HTR-8/SVneo (cell line): ENCODE measurements around the gene NES.

Experiments
- DNase-seq: peaks from one replicate; pipeline ENCODE4 v3.0.0; 2011; ENCODE audit warnings: low spot score, mixed read lengths; ENCODE audit not compliant: insufficient read length
- FAIRE-seq: peaks from 2 replicates; lab custom pipeline; 2011; peaks lifted over from hg19 to GRCh38; lab: Jason Lieb, UNC

The NES gene, protein sequence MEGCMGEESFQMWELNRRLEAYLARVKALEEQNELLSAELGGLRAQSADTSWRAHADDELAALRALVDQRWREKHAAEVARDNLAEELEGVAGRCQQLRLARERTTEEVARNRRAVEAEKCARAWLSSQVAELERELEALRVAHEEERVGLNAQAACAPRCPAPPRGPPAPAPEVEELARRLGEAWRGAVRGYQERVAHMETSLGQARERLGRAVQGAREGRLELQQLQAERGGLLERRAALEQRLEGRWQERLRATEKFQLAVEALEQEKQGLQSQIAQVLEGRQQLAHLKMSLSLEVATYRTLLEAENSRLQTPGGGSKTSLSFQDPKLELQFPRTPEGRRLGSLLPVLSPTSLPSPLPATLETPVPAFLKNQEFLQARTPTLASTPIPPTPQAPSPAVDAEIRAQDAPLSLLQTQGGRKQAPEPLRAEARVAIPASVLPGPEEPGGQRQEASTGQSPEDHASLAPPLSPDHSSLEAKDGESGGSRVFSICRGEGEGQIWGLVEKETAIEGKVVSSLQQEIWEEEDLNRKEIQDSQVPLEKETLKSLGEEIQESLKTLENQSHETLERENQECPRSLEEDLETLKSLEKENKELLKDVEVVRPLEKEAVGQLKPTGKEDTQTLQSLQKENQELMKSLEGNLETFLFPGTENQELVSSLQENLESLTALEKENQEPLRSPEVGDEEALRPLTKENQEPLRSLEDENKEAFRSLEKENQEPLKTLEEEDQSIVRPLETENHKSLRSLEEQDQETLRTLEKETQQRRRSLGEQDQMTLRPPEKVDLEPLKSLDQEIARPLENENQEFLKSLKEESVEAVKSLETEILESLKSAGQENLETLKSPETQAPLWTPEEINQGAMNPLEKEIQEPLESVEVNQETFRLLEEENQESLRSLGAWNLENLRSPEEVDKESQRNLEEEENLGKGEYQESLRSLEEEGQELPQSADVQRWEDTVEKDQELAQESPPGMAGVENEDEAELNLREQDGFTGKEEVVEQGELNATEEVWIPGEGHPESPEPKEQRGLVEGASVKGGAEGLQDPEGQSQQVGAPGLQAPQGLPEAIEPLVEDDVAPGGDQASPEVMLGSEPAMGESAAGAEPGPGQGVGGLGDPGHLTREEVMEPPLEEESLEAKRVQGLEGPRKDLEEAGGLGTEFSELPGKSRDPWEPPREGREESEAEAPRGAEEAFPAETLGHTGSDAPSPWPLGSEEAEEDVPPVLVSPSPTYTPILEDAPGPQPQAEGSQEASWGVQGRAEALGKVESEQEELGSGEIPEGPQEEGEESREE (N-terminal part only)

DNA sequence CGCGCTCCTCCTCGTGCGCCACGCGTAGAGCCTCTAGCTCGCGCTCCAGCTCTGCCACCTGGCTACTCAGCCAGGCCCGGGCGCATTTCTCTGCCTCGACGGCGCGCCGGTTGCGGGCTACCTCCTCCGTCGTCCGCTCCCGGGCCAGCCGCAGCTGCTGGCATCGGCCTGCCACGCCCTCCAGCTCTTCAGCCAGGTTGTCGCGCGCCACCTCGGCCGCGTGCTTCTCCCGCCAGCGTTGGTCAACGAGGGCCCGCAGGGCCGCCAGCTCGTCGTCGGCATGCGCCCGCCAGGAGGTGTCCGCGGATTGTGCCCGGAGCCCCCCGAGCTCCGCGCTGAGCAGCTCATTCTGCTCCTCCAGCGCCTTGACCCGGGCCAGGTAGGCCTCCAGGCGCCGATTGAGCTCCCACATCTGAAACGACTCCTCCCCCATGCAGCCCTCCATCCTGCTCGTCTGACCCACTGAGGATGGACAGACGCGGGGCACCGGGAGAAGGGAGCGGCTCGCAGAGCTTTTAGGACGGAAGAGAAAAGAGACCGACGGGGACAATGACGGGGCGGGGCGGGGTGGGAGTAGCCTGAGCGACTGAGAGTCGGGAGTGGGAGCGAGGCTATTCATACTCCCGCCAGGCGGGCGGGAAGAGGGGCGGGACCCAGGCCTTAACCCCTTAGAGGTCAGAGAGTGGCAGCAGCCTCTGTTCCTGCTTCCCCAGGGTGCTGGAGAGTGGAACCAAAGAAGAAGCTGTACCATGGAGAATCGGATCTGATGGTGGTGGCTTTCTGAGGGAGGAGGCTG is at the start of gene NES:
NES (minus strand) TSS at position 588 of the 796 bp plus-strand sequence; CDS start at position 445, 143 bp downstream.
- DNase-seq (no peak), FAIRE-seq (no peak)

DNA sequence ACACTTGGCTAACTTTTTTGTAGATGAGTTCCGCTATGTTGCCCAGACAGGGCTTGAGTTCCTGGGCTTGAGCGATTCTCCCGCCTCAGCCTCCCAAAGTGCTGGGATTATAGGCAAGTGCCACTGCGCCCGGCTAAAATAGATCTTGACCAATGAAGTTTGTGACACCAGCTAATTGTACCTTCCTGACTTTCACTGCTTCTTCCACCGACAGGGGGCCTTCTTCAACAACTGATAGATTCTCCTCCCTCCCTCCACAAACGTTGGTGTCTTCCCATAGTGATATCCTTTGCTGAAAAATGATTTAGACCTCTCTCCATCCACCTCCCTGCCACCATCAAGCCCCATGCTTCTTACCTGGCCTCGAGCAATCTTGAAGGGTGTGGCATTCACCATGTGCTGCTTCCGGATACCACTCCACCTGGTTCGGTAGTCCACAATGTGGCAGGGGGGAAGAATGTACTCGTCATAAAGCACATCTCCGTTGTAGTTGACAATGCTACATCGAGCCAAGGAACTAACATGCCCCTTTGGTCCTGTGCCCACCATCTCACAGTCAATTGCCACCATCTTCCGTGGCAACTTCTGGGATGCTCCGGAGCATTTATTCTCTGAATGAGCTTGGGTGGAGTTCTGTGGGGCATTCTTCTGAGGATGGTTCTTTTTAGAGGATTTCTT is 49.5 kb upstream of the NES start:
- no peak for FAIRE-seq
- no peak for DNase-seq

DNA sequence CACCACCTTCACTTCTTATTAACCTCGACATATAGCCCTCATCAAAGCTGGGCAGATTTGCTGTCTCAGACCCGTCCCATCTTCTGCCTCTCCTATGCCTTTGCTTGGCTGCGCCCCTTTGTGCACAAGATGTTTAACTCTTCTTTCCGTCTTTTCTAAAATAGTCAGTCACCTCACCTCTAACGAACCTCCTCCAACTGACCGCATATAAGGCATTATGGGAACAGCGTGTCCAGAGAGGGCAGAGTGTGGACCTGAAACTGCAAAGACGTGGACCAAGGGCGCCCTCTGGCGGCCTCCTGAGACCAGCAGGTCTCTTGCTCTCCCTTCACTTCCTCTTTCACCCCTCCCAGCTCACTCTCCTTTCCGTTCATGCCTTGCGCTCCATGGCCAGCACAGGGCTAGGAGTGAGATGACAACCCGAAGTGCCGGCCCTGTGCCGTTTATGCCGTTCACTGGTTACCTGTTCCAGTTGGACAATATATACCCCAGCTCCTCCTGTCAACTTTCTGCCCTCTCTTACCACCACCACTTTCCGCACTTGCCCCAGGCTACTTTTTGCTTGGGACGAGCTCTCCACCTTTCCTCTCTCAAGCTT is 48.6 kb upstream of the NES start:
- FAIRE-seq (no peak), DNase-seq (peak; percentile 73)

DNA sequence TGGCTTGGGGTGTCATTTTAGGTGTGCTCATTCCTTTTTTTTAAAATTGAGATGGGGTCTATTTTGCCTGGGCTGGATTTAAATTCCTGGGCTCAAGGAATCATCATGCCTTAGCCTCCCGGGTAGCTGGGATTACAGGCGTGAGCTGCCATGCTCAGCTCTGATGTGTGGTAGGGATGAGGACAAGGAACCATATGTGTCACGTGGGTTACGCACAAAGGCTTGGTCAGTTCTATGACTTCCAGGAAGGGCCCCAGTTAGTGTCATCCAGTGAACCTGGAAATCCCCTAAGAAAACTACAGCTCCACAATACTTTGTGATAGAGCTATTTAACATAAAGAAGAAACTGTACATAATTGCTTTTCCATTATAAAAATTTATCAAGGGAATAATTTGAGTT is 44.3 kb upstream of the NES start:
- FAIRE-seq (no peak), DNase-seq (no peak)

DNA sequence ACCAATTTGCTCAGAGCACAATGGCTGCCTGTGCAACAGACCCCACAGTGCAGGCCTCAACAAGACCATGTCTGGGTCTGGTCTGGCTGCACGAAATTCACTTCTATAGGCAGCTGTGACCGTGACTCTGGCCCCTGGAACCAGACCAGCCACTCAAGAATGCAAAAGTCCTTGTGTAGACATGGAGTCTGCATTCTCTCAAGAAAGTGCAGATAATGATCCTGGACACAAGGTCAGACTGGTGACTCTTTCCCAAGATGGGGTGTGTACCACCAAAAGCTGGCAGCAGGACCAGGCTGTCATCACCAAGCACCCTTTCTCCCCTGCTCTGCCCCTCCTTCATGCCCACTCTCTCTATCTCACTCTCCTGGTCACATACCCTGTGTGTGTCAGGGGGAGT is 43.9 kb upstream of the NES start:
- FAIRE-seq (no peak), DNase-seq (no peak)

DNA sequence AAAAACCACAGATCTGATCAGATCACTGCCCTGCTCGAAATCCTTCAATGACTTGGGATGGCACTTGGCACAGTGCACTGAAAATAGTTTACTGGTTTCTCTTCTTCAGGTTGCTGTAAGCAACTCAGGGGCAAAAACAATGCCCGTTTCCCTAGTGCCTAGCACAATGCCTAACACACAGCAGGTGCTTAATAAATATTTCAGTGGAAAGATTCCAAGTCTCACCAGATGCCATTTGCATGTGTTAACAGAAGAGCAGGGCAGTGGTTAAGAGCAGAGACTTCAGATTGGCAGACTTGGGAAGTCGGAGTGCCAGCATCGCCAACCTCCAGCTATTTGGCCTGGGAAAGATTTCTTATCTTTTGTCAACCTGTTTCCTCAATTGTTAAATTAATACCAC is 40.1 kb upstream of the NES start:
- DNase-seq: no peak

DNA sequence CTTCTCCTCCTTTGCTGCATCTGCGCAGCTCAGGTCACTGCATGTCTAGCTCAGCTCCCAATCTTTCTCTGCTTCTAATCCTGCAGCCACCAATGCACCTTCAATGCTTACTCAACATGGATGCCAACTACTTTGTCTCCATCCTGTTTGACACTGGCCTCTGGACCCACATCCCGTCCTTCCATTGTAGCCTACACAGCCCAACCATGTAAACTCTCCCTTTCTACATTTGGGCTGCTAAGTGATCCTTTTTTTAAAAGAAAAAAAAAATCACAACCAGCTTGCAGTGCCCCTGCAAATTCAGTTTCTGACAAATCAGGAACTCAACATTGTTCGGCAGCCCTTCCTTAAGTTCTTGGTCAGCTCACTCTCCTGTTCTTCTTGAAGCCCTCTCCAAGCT is 37.6 kb upstream of the NES start:
- DNase-seq (no peak), FAIRE-seq (no peak)

More for the DNA sequence above, 40.1 kb upstream of the NES start:
- no peak for FAIRE-seq

DNA sequence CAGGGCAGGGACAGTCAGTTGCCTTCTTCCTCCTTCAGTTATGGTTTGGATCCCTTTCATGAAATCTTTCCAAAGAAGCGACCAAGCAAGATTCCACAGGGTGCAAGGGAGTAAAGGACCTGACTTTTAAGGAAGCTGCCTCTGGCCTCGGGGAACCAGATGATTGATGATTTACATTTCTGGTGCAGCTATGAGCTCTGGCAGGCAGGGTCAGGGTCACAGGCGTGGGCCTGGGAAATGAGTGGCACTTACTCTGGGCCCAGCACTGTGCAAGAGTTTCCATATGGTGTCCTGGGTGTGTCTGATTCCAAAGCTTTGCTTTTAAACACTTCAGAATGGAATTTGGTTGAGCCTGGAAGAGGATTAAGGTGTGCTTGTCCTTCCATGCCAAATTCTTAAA is 35.4 kb upstream of the NES start:
- DNase-seq (no peak), FAIRE-seq (no peak)

DNA sequence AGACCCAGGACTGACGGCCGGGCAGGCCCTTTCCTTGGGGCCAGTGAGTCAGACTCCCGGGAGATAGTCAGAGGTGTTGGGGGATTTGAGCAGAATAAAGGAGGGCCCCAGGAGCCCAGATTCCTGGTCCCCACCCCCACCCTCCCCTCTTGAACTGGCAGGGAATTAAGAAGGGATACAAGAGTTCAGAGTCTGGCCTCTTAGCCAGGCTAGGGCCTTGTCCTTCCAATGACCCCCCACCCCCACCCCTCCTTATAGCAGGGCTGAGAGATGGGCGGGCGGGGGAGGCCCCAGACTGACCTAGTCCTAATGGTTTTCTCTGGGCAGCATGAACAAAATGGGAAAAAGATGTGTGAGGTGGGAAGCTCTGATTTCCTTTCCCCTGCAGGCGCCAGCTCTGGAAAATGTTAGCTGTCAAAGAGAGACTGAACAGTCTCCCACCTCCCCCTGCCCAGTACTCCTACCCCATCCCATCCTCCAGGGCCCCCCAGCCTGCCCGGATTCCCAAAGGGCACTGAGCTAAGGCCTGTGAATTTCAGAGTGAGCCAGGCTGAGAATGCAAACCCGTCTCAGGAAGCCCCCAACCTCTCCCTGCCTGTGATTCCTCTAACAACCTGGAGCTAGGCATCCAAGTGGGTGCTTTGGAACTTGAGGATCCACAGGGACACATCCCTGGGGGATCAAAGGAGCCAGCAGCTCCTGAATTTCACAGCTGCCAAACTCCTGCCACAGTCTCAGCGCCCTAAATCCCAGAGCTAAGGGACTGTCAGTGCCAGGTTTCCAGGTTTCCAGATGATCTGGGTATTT is 34.0 kb upstream of the NES start:
- FAIRE-seq: no peak
- no peak for DNase-seq

DNA sequence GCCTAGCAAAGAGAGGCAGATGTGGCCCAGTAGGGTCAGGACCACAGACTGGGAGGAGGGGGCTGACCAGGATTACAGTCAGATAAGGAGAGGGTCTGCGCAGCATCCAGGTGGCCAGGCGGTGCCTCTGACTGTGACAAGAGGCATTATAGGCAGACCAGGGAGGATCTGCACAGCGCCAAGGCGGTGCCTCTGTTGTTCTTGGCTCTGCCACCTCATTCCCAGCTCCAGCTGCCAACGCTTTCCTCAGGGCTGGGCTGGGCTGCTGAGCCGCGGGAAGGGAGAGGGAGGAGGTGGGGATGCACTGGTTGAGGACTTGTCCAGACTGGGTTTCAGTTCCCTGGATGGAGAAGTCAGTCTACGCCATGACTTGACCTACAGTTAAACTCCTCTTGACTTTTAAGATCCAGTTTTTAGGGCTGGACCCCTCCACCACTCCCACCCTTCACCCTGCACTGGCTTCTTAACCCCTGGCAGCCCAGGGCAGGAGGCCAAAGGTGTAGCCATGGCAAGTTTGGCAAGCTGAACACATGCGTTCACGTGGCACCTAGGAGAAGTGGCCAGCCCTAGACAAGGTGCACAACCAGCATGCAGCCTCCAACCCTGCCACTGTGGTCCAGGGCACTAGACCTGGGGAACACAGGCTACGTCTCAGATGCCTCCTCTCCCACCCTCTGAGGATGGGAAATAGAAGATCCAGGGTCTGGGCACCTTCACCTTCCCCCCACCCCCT is 32.7 kb upstream of the NES start:
- DNase-seq: peak; percentile 39
- no peak for FAIRE-seq

DNA sequence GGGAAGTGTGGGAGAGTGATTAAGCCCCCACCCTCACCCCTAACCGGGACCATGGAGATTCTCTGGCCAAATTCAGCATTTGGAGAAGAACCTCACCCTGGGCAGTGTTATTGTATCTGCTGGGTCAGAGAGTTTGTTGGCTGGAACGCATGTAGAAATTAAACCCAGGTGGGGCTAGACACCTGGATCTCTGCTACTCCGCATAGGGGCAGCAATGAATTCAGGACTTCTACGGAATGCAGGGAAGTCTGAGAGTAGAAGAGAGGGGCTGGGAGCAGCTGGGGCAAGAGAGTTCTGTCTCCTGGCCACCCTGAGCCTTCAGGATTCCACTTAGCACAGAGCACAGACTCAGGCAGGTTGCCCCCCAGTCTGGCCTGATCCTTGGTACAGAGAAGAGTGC is 31.8 kb upstream of the NES start:
- no peak for DNase-seq
- FAIRE-seq: no peak

DNA sequence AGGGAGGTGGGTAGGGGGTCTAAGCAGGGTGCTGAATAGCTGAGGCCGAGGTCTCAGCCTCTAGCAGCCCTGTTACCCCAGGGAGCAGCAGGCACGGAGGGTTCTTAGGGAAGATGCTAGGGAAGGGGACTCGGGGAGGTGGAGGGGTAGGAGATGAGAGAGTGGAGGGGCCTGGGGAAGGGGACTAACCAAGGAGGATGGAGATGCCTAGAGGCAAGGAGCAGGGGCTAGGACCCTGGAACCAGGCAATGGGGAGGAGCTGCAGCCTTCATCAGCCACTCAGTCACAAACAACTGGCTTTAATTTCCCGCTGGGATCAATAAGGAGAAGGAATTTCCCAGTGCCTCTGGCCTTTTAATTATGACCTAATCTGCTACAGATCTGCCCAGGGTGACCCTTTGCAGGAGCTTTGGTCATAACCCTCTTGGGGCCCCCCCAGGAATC is 31.0 kb upstream of the NES start:
- DNase-seq (no peak), FAIRE-seq (no peak)

DNA sequence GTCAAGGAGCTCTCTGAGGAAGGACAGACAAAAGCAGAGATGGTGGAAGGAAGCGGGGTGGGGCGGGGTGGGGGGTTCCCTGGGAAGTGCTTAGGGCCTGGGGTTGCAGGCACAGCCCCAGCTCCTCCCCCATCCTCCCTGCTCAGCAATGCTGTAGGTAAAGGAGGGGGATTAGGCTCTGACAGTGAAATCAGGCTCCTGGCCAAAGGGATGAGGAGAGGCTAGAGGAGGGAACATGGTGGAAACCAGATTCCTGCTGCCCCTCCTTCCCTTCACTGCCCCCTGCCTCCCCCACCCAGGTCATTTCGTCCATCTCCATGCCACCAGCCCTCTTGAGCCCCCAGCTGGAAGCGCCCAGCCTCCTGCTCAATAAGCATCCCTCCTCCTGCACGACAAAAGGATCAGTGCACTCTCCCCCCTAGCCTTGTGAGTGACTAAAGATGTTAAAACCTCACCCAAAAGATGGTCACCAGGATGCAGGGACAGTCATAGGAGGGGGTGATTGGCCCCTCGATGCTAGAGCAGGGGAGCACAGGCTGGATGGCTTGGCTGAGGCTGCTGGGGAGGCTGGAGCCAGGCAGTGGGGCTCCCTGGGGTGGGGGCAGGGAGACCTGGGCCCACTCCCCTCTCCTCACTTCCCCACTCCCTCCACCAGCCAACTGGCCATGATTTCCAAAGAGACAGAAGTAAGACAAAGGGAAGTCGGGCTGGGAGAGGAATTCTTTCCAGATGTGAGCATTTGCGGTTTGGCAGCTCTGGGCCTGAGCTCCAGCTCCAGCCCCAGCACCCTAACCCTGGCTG is 30.4 kb upstream of the NES start:
- FAIRE-seq (no peak), DNase-seq (no peak)

DNA sequence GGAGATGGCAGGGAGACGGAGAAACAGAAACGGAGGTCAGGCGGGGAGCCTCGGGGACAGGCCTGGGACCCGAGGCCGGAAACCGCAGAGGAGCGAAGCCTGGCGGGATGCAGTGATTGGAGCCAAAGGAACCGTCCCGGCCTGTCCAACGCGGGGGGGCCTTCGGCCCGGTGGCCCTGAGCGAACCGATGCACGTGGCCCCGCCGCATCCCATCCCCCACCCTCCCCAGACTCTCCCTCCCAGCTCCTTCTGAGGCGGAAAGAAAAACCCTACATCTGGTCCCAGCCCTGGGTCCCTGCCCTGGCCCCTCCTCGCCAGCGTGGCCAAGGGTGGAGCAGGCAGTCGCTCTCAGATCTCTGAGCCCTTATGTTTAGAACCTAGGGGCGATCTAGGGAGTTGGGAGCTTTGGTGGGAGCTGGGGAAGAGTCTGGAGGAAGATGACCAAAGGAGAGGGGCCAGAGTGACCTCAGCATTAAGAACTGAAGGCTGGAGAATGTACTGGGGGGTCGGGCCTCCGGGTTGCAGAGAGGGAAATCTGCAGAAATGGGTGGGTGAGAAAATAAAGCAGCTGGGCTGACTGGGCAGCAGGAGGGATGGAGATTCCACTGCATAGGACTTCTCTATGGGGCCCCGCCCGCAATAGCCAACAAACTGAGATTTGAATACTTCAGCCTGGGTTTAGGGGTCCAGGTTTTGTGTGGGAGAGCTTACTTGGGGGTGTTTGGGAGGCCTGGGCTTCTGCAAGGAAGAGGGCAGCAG is 29.6 kb upstream of the NES start:
- DNase-seq (no peak), FAIRE-seq (no peak)

DNA sequence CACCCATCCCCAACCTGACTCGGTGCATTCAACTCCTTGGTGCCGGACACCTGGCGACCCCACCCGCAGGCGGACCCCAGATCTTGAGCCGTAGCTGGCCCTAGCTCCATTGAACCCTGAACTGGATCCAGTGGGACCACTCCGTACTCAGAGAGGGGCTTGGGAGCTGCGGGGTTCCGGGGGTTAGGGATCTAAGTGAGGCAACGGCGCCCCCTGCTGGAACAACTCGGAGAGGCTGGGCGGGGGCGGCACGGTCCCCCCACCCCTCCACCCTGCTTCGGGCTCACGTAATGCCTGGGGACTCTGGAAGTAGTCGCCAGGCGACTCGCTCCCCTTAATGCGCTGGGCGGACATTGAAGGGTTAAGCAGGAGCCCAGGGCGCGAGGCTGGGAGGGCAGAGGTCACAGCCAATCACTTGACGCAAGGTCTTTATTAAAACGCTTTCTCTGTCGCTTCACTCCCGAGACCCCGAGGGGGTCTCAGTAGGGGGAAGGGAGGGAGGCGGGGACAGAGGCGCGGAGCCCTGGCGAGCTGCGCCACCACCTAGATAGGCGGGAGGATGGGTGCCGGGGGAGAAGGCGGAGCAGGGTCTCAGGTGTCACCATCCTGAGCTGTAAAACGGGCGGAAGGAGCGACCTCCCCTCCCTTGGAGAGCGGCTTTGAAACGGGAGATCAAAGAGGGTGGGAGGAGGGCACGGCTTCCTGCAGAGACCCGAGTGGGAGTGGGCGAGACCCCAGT is 28.9 kb upstream of the NES start:
- no peak for DNase-seq
- no peak for FAIRE-seq
